ENCODE results near the gene RCN1.

DNA sequence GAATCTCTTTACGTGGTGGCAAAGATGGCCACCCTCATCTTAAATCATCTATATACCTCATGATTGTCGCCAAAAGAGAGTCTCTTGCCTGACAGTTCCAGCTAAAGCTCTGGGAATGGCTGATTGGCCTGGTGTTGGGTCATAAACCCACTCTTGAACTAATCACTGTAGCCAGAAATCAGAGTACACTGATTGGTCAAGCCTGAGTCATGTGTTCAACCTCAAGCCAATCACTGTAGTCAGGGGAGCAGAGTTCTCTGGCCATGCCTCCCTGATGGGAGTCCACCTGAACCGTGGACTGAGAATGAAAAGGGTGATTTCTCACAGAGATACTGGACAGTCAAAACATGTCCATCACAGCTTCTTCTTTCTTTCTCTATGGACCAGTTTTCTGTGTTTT is 45.8 kb downstream of the RCN1 start:
- no peak for TF ChIP-seq CEBPB (IDR thresholded peaks at IDR 0.05; ENCODE audit: low read depth)
- no peak for TF ChIP-seq EZH2phosphoT487 (IDR thresholded peaks at IDR 0.05; ENCODE audit: borderline replicate concordance)
- TF ChIP-seq REST (IDR thresholded peaks at IDR 0.05; ENCODE audit: low read depth): no peak
- no peak for TF ChIP-seq RAD21 (IDR thresholded peaks at IDR 0.05; ENCODE audit: low read depth)
- TF ChIP-seq, protein P1, sequence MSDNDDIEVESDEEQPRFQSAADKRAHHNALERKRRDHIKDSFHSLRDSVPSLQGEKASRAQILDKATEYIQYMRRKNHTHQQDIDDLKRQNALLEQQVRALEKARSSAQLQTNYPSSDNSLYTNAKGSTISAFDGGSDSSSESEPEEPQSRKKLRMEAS (IDR thresholded peaks at IDR 0.05): no peak
- no peak for TF ChIP-seq ZBTB33 (IDR thresholded peaks at IDR 0.05; ENCODE audit: extremely low read depth, insufficient replicate concordance, low read length)
